NCI-H146 (cell line): ENCODE data around the gene FOCAD.
A peak's percentile ranks its signal among the peaks of the same experiment; 100 is the strongest.
"Not testable (repeated sequence)": the region's sequence is repeated elsewhere in the genome, so short reads cannot be mapped to it uniquely, and the experiment has no call there.

Source experiments
- DNase-seq: peaks from one replicate; lab custom pipeline; 2025; lab: John Stamatoyannopoulos, UW

Gene FOCAD

DNA sequence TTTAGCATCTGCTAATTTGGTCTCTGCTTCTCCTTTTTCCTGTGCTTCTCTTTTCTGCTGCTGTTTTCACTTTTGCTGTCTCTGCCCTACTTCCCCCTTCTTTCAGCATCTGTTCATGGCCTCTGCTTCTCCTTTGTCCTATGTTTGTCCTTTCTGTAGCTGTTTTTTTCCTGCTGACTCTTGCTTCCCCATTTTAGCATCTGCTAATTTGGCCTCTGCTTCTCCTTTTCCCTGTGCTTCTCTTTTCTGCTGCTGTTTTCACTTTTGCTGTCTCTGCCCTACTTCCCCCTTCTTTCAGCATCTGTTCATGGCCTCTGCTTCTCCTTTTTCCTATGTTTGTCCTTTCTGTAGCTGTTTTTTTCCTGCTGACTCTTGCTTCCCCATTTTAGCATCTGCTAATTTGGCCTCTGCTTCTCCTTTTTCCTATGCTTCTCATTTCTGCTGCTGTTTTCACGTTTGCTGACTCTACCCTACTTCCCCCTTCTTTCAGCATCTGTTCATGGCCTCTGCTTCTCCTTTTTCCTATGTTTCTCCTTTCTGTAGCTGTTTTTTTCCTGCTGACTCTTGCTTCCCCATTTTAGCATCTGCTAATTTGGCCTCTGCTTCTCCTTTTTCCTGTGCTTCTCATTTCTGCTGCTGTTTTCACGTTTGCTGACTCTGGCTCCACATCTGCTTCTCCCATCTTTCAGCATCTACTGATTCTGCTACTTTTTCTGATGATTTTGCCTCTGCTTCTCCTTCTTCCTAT lies 290.3 kb downstream of the FOCAD start:
- DNase-seq = not testable (repeated sequence)

GRCh38 chr9:20978249-20978648 lies 294.2 kb downstream of the FOCAD start:
- DNase-seq = no peak

DNA sequence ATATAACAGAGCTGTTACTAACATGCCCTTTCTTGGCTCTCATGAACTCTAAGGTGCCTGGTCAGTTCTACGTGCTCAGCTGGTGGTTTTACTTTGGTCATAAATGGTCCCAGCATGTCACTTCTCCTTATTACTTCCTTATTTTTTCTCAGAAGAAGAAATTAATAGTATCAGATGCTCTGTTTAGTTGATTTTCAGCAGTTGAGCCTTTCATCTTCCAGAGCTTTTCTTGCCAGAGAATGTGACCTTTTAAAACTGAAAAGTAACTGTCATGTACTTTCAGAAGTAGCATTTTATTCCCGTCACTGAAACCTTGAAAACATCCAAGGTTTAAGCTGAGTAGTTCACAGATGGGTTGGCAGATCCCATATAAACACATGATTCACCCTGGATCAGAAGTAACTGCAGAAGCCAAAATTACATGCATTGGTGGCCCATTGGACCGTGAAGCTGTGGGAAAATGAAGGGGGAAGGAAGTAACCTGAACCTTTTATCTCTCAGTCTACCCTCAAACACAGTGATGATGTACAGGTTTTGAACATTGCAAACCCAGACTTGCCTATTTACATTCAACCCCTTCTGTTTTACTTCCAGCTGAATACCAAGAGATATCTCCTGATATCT lies 296.9 kb downstream of the FOCAD start:
- no peak for DNase-seq

- no peak for DNase-seq
Measured at GRCh38 chr9:20981486-20981885, 297.4 kb downstream of the FOCAD start.

DNA sequence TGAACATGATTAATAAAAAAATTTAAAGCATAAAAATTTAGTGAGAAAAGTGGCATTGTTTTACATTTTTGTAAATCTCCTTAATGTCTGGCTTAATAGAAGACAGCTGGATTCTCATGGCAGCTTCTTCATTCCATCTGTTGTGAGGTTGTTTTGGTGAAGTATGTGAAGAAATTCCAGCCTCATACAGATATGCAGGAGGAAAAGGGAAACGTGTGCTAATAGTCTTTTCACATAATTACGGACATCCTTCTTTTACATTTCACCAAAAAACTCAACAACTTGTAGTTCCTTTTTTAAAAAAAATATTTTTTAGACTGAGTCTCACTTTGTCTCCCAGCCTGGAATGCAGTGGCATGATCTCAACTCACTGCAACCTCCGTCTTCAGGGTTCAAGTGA lies 300.4 kb downstream of the FOCAD start:
- DNase-seq = no peak

DNA sequence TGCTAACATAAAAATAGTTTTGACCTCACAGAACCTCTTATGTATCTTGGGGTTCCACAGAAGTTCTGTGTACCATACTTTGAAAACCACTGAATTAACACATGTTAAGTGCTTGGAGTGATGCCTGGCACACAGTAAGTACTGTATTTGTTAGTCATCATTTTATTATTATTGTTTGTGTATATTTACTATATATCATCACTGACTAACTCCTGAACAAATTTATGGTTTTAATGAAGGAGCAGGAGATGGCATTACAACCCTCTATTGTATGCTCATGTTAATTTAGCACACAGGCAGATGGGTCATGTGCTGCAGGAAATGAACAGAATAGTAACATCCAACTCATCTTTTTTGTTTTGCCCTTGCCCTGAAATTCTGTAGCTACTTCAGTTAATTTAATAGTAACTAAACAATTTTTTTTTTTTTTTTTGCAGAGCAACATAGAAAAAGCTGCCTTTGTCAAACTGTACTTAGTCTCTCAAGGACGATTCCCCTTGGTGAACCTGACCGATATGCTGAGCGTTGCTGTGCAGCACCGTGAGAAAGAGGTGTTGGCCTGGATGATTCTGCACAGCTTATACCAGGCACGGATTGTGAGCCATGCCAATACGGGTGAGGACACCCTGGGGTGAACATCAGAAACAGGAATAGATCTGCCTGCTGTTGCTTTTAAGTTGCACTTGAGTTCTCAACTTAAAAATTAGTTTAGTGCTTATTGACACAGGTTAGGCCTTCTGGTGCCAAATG lies 302.0 kb downstream of the FOCAD start:
- no peak for DNase-seq

DNA sequence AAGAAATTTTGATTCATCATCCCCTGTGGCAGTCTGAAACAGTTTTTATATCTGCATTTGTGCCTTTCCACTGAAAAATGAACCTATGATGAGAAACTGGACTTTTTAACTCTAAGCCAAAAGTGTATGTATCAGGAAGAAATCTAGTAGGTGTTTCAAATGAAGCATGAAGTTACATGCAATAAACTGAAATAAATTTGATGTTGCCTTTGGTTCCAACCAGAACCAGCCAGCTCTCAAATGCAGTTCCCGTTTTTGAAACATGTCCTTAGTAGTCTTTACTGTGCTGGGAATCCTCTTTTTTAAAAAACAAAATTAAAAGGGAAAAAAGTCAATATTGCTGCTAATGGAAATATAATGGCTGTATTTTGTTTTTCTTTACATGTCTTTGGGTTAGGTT lies 303.5 kb downstream of the FOCAD start:
- DNase-seq = no peak

GRCh38 chr9:20988061-20988460 lies 304.0 kb downstream of the FOCAD start:
- DNase-seq = no peak

DNA sequence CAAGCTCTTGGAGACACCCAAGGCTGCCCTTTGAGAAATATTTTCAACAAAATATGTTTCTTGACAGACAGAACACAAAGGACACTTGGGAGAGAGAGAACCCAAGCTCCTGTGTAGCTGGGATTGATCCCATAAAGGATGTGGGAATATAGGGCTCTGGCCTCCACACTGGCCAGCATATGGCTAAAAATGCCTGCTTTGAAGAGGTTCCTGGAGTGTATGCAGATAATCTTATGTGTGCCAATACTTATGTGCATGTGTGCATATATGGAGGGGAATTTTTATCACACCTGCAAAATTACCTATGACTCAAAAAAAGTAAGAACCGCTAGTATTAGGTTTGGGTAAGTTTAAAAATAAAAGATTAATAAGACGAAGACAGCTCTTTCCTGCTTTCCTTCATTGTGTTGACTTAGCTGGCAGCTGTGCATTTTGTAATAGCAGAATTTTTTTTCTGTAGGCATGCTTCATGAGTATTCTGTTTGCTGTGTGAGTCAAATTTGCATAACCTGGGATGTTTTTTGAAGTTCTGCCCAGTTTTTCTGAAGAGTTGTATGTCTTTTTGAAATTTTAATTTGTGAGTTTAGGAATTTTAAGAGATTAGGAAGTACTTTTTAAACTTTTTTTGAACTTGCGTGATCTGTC lies 304.7 kb downstream of the FOCAD start:
- no peak for DNase-seq

DNA sequence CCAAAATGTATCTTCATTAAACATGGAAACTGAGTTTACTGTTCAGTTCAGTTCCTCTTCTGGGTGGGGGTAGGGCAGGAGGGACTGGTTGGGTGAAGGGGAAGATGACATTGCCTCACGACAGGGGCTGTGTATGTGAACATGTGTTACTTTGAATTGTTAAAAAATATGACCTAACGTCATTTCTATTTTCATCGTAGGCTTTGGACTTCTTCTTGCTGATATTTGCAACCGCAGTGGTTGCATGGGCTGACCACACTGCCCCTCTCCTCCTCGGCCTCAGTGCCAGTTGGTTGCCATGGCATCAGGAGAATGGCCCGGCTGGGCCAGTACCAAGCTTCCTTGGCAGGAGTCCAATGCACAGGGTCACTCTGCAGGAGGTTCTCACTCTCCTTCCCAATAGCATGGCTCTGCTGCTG lies 305.9 kb downstream of the FOCAD start:
- peak; percentile 41 for DNase-seq

- DNase-seq = no peak
Measured at GRCh38 chr9:20990867-20991266, 306.8 kb downstream of the FOCAD start.

- DNase-seq = no peak
Measured at GRCh38 chr9:20994486-20994885, 310.4 kb downstream of the FOCAD start.

DNA sequence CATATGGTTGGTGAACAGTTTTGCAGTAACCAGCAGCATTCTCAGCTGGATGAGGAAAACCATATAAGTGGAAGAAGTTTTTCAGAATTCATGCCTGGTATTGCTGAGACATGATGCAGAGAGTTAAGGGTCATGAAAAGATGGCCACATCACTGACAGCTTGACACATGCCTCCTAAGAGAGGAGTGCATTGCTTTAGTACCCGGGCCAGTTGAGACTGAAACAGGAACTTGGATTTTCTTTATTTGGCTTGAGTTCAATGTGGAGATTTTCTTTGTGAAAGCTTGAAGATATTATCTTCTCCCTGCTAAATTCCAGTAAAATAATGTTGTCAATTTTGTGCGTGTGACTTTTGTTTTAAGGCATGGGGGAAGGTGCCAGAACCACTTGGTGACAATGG lies 311.6 kb downstream of the FOCAD start:
- no peak for DNase-seq

DNA sequence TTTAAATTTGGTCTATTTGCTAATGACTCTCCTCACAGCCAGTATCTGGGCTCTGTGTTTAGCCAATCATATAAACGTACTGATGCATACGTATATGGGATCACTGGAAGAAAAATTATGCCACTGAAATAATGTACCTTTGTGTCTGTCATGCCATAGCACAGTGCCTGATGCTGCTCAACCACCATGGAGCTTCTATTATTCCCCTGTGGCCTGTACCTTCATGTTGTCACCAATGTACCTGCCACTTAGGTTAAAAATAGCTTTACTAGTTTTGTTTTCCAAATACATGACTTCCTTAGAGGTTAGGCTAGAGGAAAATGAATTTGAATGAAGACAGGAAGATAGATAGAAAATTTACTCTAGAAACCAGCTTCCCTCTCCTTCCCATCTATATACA lies 312.8 kb downstream of the FOCAD start:
- no peak for DNase-seq

DNA sequence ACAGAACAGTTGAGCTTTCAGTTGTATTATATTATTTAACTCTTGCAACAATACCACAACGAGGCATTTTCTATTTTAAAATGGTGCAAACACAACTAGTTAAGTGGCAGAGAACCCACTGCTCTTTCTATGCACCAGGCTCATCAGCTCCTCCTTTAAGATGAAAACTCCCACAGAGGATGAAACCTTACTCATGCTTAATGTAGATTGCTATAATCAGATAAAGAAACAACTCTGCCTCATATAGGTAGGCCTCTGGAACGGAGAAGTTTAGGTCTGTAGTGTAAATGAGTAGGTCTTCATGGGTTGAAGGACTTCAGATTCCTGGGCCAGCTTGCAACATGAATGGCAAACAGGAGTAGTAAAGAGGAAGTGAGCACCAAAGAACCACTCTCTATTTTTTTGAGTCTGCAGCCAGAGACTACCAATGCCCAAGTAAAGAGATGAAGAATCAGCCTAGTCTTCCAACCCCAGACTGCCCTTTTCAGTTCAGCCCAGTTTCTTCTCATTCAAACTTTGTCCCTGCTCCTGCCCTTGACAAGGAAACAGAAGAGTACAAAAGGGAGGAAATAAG lies 313.5 kb downstream of the FOCAD start:
- DNase-seq = no peak

DNA sequence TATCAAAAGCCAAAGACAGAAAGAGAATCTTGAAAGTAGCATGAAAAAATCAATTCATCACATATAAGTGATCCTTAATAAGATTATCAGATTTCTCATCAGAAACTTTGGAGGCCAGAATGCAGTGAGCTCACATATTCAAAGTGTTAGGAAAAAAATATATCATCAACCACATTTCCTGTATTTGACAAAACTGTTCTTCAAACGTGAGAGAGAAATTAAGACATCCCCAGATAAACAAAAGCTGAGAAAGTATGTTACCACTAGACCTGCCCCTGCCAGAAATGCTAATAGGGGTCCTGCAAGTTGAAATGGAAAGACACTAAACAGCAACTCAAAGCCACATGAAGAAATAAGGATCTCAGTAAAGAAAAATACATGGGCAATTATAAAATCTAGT lies 317.5 kb downstream of the FOCAD start:
- no peak for DNase-seq

GRCh38 chr9:21002040-21002439 lies 318.0 kb downstream of the FOCAD start:
- no peak for DNase-seq

DNA sequence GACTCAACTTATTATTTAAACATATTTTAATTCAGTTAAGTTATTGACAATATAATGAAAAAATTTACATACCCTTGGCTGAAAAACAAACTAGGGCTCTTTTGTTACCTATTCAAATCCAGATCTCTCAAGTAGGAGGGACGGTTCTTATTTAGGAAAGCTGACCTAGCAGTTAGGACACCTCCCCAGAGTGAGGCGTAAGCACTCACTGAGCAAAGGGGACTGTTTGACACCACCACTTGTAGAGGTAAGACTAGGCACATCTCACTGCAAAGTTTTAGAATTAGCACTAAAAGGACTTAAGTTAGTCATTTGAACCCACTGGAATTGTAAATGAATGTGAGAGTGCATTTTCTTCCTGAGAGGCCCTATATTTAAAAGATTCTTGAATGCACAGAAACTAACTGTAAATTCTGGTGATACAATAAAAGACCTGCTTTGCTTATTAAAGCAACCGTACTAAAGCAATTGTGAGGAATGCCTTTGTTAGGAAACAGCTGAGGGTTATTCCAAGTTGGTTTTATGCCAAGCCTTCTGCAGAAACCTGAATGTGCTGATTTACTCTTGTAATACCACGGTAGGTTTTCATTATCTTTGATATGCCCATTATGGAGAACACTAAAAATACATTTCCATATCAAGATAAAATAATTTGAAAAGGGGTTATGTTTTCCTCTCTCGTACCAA lies 331.2 kb downstream of the FOCAD start:
- DNase-seq = no peak

DNA sequence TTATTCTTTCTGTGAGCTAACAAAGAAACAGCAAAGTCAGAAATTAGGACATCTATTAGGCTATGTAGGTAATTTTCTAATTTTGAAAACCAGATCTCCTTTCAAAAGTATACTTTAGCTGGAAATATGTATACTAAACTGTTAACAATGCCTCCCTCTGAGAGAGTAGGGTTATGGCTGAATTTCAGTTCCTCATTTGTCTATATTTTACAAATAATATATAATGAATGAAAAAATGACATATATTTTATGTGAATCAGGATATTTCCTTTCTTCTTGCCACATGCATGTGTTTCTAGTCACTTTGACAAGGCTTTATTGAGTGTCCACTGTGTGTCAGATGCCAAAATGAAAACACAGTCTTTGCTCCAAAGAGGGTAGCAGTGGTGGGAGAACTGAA lies 331.9 kb downstream of the FOCAD start:
- DNase-seq = no peak

- no peak for DNase-seq
Measured at GRCh38 chr9:21016701-21017491, 332.8 kb downstream of the FOCAD start.

DNA sequence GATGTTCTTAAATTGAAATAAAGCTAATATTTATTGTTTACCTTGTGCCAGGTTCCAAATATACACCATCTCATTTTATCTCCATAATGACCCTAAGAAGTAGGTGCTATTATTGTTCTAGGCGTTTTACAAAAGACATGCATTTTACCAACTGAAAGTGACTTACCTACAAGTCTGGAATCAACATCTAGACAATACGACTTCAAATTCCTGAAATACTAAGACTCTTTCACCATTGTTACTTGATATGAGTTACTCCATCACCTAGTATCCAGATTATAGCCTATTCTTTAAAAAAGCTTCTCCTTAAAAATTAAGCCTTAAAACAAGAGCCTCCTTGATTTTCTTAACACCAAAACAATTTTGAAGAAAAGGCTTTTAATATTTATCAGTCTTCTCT lies 334.1 kb downstream of the FOCAD start:
- DNase-seq = no peak
